A549 (cell line): ENCODE measurements around the gene ERRFI1. TPM values are rescaled to one million over a fixed set of nuclear protein-coding genes. Genes with fewer than 3 reads are reported as not detected.
A peak's percentile ranks its signal among the peaks of the same experiment; 100 is the strongest.

Experiments used
- ATAC-seq, 2 experiments: fragments of 200-7000 bp in 1 of 2; fragments of >200 bp in 1 of 2; cut with Nextera tagmentation in 1 of 2; cut with Tn5 transposase in 1 of 2; 3 replicates each; pipeline versions ENCODE4 v1.8.0 to v1.9.1; 2018 to 2020; ENCODE audit warnings: mild to moderate bottlenecking in 1 of 2, moderate library complexity in 1 of 2
- CTCF ChIA-PET: fragments of 300-600 bp; sonication (Branson Sonifier 250); formaldehyde crosslinking; extraction: SDS; loops from one replicate; lab custom pipeline; 2021; ENCODE audit warnings: antibody characterized with exemption, inconsistent platforms; lab: Yijun Ruan, JAX
- POLR2A ChIA-PET: fragments of 350-600 bp; formaldehyde crosslinking; extraction: SDS; loops from one replicate; lab custom pipeline; 2021; ENCODE audit warnings: antibody characterized with exemption, inconsistent platforms; lab: Yijun Ruan, JAX
- DNase-seq, 2 experiments: peaks; one replicate each; pipeline versions ENCODE4 v3.0.0 to v3.0.0-alpha.2; 2011 to 2016; ENCODE audit warnings: low read depth in 1 of 2, low spot score in 1 of 2
- FAIRE-seq: peaks from 2 replicates; lab custom pipeline; 2011; peaks lifted over from hg19 to GRCh38; lab: Jason Lieb, UNC
- H3K27ac ChIP-seq, 2 experiments: fragments of >200 bp; sonication (Bioruptor Twin); formaldehyde crosslinking; 3 replicates each; pipeline ENCODE4 v1.5.1; 2016 to 2017
- H3K4me1 ChIP-seq: fragments of >200 bp; sonication (Bioruptor Twin); formaldehyde crosslinking; 3 replicates; pipeline ENCODE4 v1.6.1; 2016
- H3K4me2 ChIP-seq: fragments of >200 bp; sonication (Bioruptor Twin); formaldehyde crosslinking; 3 replicates; pipeline ENCODE4 v1.6.1; 2016
- H3K4me3 ChIP-seq: fragments of >200 bp; sonication (Bioruptor Twin); formaldehyde crosslinking; 3 replicates; pipeline ENCODE4 v1.5.1; 2016
- H3K9me3 ChIP-seq: fragments of >200 bp; sonication (Bioruptor Twin); formaldehyde crosslinking; 3 replicates; pipeline ENCODE4 v1.6.1; 2016
- BHLHE40 ChIP-seq: IDR thresholded peaks from 2 replicates; pipeline ENCODE4 v1.6.1; 2012; ENCODE audit warnings: low read depth, low read length, inconsistent platforms
- CBX8 ChIP-seq: fragments of 200-600 bp; sonication (generic); IDR thresholded peaks from 2 replicates; pipeline ENCODE4 v1.6.1; 2016
- CHD2 ChIP-seq: fragments of 150-350 bp; IDR thresholded peaks from 2 replicates; pipeline ENCODE4 v1.6.1; 2014; ENCODE audit warnings: low read length; ENCODE audit not compliant: partially characterized antibody
- CHD4 ChIP-seq: fragments of 200-600 bp; sonication (generic); IDR thresholded peaks from 2 replicates; pipeline ENCODE4 v1.6.1; 2016; ENCODE audit warnings: antibody characterized with exemption, mild to moderate bottlenecking, borderline replicate concordance
- FOSL2 ChIP-seq, 2 experiments: fragments of 450-650 bp in 1 of 2; fragments of >200 bp in 1 of 2; sonication (Bioruptor Twin) in 1 of 2; formaldehyde crosslinking; IDR thresholded peaks; 2 replicates each; pipeline versions ENCODE4 v1.5.0 to v1.6.1; 2016 to 2020; ENCODE audit warnings: mild to moderate bottlenecking in 1 of 2, moderate library complexity in 1 of 2
- FOXS1 ChIP-seq: fragments of 250-450 bp; sonication (Bioruptor Pico); IDR thresholded peaks from 2 replicates; pipeline ENCODE4 v1.5.0; 2020; ENCODE audit warnings: mild to moderate bottlenecking, moderate library complexity
- HDAC2 ChIP-seq: fragments of 200-600 bp; sonication (generic); IDR thresholded peaks from 2 replicates; pipeline ENCODE4 v1.6.1; 2016
- HOXA7 ChIP-seq: fragments of 250-450 bp; sonication (Bioruptor Pico); IDR thresholded peaks from 2 replicates; pipeline ENCODE4 v1.5.0; 2020; ENCODE audit warnings: mild to moderate bottlenecking, moderate library complexity
- HOXB5 ChIP-seq: fragments of 250-450 bp; sonication (Bioruptor Pico); IDR thresholded peaks from 2 replicates; pipeline ENCODE4 v1.5.0; 2020; ENCODE audit warnings: mild to moderate bottlenecking, moderate library complexity
- JUN ChIP-seq, 2 experiments: fragments of >200 bp; sonication (Bioruptor Twin); formaldehyde crosslinking; IDR thresholded peaks; 2 replicates in 1 of 2; 3 replicates in 1 of 2; pipeline ENCODE4 v1.6.1; 2016 to 2017
- JUNB ChIP-seq: fragments of >200 bp; sonication (Bioruptor Twin); formaldehyde crosslinking; IDR thresholded peaks from 2 replicates; pipeline ENCODE4 v1.6.1; 2016
- KDM1A ChIP-seq: fragments of 200-600 bp; sonication (generic); IDR thresholded peaks from 2 replicates; pipeline ENCODE4 v1.6.1; 2016; ENCODE audit warnings: low read depth, mild to moderate bottlenecking
- KDM5A ChIP-seq: fragments of 200-600 bp; sonication (generic); IDR thresholded peaks from 2 replicates; pipeline ENCODE4 v1.6.1; 2016; ENCODE audit warnings: antibody characterized with exemption, mild to moderate bottlenecking
- MAFK ChIP-seq: fragments of 450-650 bp; IDR thresholded peaks from 2 replicates; pipeline ENCODE4 v1.6.1; 2014; ENCODE audit not compliant: partially characterized antibody
- MYC ChIP-seq: IDR thresholded peaks from 2 replicates; pipeline ENCODE4 v1.6.1; 2012; ENCODE audit warnings: mild to moderate bottlenecking, inconsistent platforms, low read length, improper control_type of control experiment, borderline replicate concordance
- NFE2L2 ChIP-seq: fragments of 150-350 bp; conservative IDR thresholded peaks from 2 replicates; pipeline ENCODE4 v1.6.1; 2014; ENCODE audit warnings: low read length
- NR3C1 ChIP-seq: fragments of >200 bp; sonication (Bioruptor Twin); formaldehyde crosslinking; IDR thresholded peaks from 3 replicates; pipeline ENCODE4 v1.6.1; 2017
- POLR2AphosphoS2 ChIP-seq: conservative IDR thresholded peaks from 2 replicates; pipeline ENCODE4 v1.6.1; 2012; ENCODE audit warnings: low read length, improper control_type of control experiment, inconsistent platforms
- RAD21 ChIP-seq, 2 experiments: fragments of >200 bp in 1 of 2; sonication (Bioruptor Twin) in 1 of 2; formaldehyde crosslinking in 1 of 2; IDR thresholded peaks in 1 of 2; conservative IDR thresholded peaks in 1 of 2; 2 replicates in 1 of 2; 3 replicates in 1 of 2; pipeline ENCODE4 v1.6.1; 2012 to 2018; ENCODE audit warnings: inconsistent platforms in 1 of 2
- RARB ChIP-seq: fragments of 250-450 bp; sonication (Bioruptor Pico); IDR thresholded peaks from 2 replicates; pipeline ENCODE4 v1.8.0; 2021; ENCODE audit warnings: mild to moderate bottlenecking, moderate library complexity
- RCOR1 ChIP-seq: fragments of 150-350 bp; IDR thresholded peaks from 2 replicates; pipeline ENCODE4 v1.6.1; 2014; ENCODE audit warnings: antibody characterized with exemption, low read length, low read depth
- RNF2 ChIP-seq: fragments of 200-600 bp; sonication (generic); IDR thresholded peaks from 2 replicates; pipeline ENCODE4 v1.6.1; 2016; ENCODE audit warnings: low read depth, mild to moderate bottlenecking, antibody characterized with exemption, moderate library complexity, borderline replicate concordance
- SREBF2 ChIP-seq: fragments of 450-650 bp; IDR thresholded peaks from 2 replicates; pipeline ENCODE4 v1.6.1; 2014; ENCODE audit warnings: mild to moderate bottlenecking, moderate library complexity
- ZNF302 ChIP-seq: fragments of 250-450 bp; sonication (Bioruptor Pico); IDR thresholded peaks from 2 replicates; pipeline ENCODE4 v1.9.0; 2021; ENCODE audit warnings: inconsistent platforms, mild to moderate bottlenecking, moderate library complexity
- ZSCAN20 ChIP-seq: fragments of 250-450 bp; sonication (Bioruptor Pico); IDR thresholded peaks from 2 replicates; pipeline ENCODE4 v1.8.0; 2022; ENCODE audit warnings: mild to moderate bottlenecking, moderate library complexity
- WGBS: methylation state at CpG from one replicate; pipeline ENCODE4 v1.1.6; 2017; ENCODE audit errors: missing lambda C conversion rate; 5-methylcytosine and 5-hydroxymethylcytosine counted together
- polyA plus RNA-seq, 4 experiments: library from polyadenylated mRNA; depleted of rRNA in 3 of 4; stranded (reverse); fragments of >200 nt; fragmentation: RNase III in 1 of 4; extraction: RNeasy Plus Mini Kit Qiagen cat#74134 plus additional on column Dnase treatment in 1 of 4; gene quantifications; 2 replicates in 3 of 4; 3 replicates in 1 of 4; pipeline ENCODE4 v1.2.3, GENCODE V29; 2011 to 2017
- TF ChIP-seq, protein P1 (sequence below): IDR thresholded peaks from 2 replicates; pipeline ENCODE4 v1.6.1; 2012
- TF ChIP-seq, protein P2 (sequence below): fragments of 150-350 bp; IDR thresholded peaks from 2 replicates; pipeline ENCODE4 v1.6.1; 2014; ENCODE audit warnings: low read depth, mild to moderate bottlenecking, low read length
- TF ChIP-seq, protein P3 (sequence below): IDR thresholded peaks from 2 replicates; pipeline ENCODE4 v1.6.1; 2012; ENCODE audit warnings: low read depth, borderline replicate concordance
- TF ChIP-seq, protein P4 (sequence below): fragments of >200 bp; sonication (Bioruptor Twin); formaldehyde crosslinking; IDR thresholded peaks from 2 replicates; pipeline ENCODE4 v1.6.1; 2016

Gene ERRFI1
- polyA plus RNA-seq, 2 of the 4 experiments (the other 2 are of a cell fraction), result 51.0 to 217 TPM

DNA sequence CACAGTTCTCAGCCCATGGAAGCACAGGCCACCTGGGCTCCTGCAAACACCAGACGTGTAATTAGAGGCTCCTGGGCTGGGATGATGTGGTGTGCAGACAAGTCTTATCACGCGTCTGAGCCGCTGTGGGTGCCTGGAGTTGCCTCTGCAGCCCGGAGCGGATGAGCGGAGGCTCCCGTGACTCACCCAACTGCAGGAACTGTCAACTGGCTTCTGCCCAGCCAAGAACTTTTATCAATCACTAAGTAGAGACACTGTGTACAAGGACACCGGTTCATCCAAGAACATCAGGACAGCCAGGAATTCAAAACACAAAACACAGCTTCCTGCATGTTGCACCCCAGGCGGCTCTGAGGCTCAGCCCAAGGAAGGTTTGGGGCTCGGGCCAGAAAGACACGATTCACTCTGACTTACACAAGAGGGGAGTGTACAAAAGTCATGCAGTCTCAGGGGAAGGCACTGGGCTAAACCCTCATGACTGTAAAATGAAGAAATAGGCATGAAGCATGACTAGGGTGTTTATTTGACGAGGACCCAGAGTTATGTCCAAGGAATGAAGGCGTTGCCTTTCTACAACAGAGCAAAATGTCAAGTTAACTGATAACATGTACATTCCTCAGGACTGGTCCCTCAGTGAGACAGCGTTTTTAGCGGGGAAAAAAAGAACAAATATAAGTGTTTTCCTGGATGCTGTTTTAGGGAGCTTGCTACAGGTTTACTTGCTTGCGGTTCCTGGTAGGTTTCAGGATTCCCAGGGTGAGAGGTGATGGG, 21.1 kb downstream of the ERRFI1 start (continued):
- TF ChIP-seq KDM5A, result no peak
- peak in 1 of 2 experiments; percentile 31; a peak in 1 of 5 replicates for TF ChIP-seq RAD21 (conservative IDR thresholded peaks at IDR 0.05 in 1 of 2, IDR thresholded peaks at IDR 0.05 in 1 of 2)
- no peak for TF ChIP-seq MYC
- TF ChIP-seq, protein P1, sequence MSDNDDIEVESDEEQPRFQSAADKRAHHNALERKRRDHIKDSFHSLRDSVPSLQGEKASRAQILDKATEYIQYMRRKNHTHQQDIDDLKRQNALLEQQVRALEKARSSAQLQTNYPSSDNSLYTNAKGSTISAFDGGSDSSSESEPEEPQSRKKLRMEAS, result peak; percentile 72
- peak; percentile 95 for TF ChIP-seq MAFK
- TF ChIP-seq RARB (CRISPR knock-in tag), result 0 out of 2 replicates have a peak, but pooled peaks have one; percentile 22
- TF ChIP-seq FOSL2 (IDR thresholded peaks at IDR 0.05), result peak; percentile 46; the same call in 1 of the 2 replicates
- peak; percentile 81 for TF ChIP-seq FOSL2 (CRISPR knock-in tag; IDR thresholded peaks at IDR 0.05)
- TF ChIP-seq POLR2AphosphoS2, result 0 out of 2 replicates have a peak, but pooled peaks have one; percentile 29
- TF ChIP-seq JUN (IDR thresholded peaks at IDR 0.05), result peak; percentile 85 to 87; a peak in 4 of 5 replicates

DNA sequence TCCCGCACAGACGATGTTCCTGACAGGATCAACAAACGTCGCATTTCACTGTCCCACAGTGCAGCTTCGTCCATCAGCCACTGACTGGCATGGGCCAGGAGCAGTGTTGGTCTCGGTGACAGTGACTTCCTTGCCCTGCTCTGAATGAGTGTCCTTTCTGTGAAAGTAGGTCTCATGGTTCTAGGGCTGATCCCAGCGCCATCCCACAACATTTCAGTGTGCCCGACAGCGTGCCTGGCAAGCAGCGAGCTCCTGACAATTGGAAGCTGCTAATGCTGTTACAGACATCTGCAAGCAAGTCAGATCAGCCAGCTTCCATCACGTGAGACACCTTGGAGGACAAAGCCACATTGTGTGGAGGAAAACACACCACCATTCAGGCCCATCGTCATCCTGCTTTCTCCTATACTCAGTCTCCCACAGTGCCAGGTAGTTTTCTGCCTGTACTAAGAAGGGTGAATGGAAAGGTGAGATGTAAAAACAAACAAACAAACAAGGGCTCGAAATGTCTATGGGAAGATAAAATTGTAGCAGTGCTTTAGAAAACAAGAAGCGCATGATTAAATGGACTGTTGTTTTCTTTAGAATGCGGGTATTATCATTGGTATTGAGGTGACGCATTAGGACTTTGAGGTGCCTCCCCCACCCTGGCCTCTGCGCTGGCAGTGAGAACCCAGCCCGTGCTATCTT, 21.9 kb downstream of the ERRFI1 start:
- POLR2A ChIA-PET, result interaction anchor here (1.1 to 2.1 kb wide), 2 partner anchors 11 to 23 kb away, joined by 3 to 7 read pairs; no protein-coding TSS in a partner anchor
- DNase-seq (no peak), FAIRE-seq (no peak), ATAC-seq (peak in 1 of 2 experiments; percentile 3; a peak in 3 of 6 replicates)
- Histone ChIP-seq H3K27ac (peak overlapping the region; percentile 93 to 94), H3K4me2 (peak overlapping the region; percentile 84), H3K4me3 (no peak overlapping the region; the same call in 2 of the 3 replicates), H3K4me1 (peaks cover 53% of the 10 kb centered on the region), H3K9me3 (no peaks in the 10 kb centered on the region)
- 50% methylated on average over 18 of the region's 18 CpGs for WGBS
- no peak for TF ChIP-seq SREBF2
- TF ChIP-seq FOSL2 (IDR thresholded peaks at IDR 0.05), result no peak
- TF ChIP-seq FOSL2 (CRISPR knock-in tag; IDR thresholded peaks at IDR 0.05), result no peak
- TF ChIP-seq RNF2, result no peak
- no peak for TF ChIP-seq HOXB5 (CRISPR knock-in tag)
- no peak for TF ChIP-seq ZNF302
- no peak for TF ChIP-seq KDM1A
- no peak for TF ChIP-seq HOXA7
- TF ChIP-seq NR3C1, result no peak
- TF ChIP-seq, protein P2, sequence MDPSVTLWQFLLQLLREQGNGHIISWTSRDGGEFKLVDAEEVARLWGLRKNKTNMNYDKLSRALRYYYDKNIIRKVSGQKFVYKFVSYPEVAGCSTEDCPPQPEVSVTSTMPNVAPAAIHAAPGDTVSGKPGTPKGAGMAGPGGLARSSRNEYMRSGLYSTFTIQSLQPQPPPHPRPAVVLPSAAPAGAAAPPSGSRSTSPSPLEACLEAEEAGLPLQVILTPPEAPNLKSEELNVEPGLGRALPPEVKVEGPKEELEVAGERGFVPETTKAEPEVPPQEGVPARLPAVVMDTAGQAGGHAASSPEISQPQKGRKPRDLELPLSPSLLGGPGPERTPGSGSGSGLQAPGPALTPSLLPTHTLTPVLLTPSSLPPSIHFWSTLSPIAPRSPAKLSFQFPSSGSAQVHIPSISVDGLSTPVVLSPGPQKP, result no peak
- no peak for TF ChIP-seq CHD4
- TF ChIP-seq MYC, result no peak
- no peak for TF ChIP-seq CHD2
- CTCF ChIA-PET, result interaction anchor here (0.9 to 4.7 kb wide), 7 partner anchors 10 to 347 kb away, joined by 3 to 19 read pairs (median 6); no protein-coding TSS in a partner anchor

DNA sequence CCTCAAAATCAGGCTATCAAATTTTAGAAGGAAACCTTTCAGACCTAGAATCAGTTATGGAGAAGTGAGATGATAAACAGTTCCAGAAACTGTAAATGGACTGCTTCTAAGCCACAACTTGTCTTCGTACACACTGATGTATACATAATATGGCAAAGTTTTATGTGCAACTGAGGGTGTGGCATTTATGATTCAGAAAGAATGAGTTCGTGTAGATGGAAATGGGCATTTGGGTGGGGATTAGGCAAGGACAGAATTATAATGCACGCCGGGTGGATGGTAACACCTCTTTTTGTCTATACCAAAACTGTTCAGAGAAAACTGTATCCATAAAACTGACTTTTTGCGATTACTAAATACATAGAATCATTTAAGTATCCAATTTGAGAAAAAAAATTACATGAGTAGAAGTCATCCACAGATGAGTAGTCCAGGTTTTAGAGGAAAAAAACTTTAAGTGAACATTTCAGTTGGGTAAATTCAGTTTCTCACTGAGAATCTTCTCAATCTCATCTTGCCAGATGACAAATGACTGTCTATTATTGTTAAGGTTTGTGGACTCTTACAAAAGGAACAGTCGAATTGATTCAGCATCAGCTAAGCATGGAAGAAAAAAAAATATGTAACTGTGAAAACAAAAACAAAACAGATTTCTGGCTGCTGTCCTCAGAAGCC, 22.5 kb downstream of the ERRFI1 start:
- POLR2A ChIA-PET, result no interaction called here
- CTCF ChIA-PET, result interaction anchor here (0.9 to 4.7 kb wide), 5 partner anchors 10 to 28 kb away, joined by 3 to 19 read pairs (median 6); no protein-coding TSS in a partner anchor
- peaks cover 53% of the 10 kb centered on the region for H3K4me1 ChIP-seq
- WGBS, result 60% methylated on average over 6 of the region's 6 CpGs
- H3K4me3 ChIP-seq, result no peak overlapping the region; the same call in 2 of the 3 replicates
- H3K4me2 ChIP-seq, result peak overlapping the region; percentile 84
- H3K27ac ChIP-seq, result peak overlapping the region; percentile 93 to 94
- DNase-seq, result no peak
- no peak for FAIRE-seq
- ATAC-seq, result no peak
- H3K9me3 ChIP-seq, result no peaks in the 10 kb centered on the region
- TF ChIP-seq, protein P1, result no peak
- TF ChIP-seq FOSL2 (IDR thresholded peaks at IDR 0.05) (no peak), FOSL2 (CRISPR knock-in tag; IDR thresholded peaks at IDR 0.05) (no peak), FOXS1 (CRISPR knock-in tag) (no peak), SREBF2 (no peak), RCOR1 (no peak), NFE2L2 (no peak), ZNF302 (no peak), HDAC2 (no peak), JUNB (no peak), BHLHE40 (no peak), CBX8 (no peak), ZSCAN20 (CRISPR knock-in tag) (no peak)
- TF ChIP-seq, protein P3, sequence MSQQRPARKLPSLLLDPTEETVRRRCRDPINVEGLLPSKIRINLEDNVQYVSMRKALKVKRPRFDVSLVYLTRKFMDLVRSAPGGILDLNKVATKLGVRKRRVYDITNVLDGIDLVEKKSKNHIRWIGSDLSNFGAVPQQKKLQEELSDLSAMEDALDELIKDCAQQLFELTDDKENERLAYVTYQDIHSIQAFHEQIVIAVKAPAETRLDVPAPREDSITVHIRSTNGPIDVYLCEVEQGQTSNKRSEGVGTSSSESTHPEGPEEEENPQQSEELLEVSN, result no peak
- TF ChIP-seq, protein P4, sequence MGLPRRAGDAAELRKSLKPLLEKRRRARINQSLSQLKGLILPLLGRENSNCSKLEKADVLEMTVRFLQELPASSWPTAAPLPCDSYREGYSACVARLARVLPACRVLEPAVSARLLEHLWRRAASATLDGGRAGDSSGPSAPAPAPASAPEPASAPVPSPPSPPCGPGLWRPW, result no peak
